HCT116 (cell line): ENCODE data around the gene SEC14L1. TPM values are rescaled to one million over a fixed set of nuclear protein-coding genes. Genes with fewer than 3 reads are reported as not detected.

Experiments
- ATAC-seq: fragments of 200-7000 bp; cut with Tn5 transposase; 2 replicates; pipeline ENCODE4 v1.9.1; 2020; ENCODE audit warnings: mild to moderate bottlenecking, moderate library complexity
- BruUV-seq: library from RNA; stranded (reverse); fragments of 400-500 nt; replicated peaks from 2 replicates; lab custom pipeline; 2021; lab: Mats Ljungman, UMichigan
- CTCF ChIA-PET: fragments of 300-600 bp; sonication (Branson Sonifier 250); formaldehyde crosslinking; loops from one replicate; lab custom pipeline; 2021; ENCODE audit warnings: antibody characterized with exemption; lab: Charles Lee
- POLR2A ChIA-PET: fragments of 300-600, 350-600 bp; sonication (Branson Sonifier 250); formaldehyde crosslinking; loops from one replicate; lab custom pipeline; 2021; ENCODE audit warnings: antibody characterized with exemption; lab: Charles Lee
- RAD21 ChIA-PET, 2 experiments: fragments of 300-600 bp; sonication (Branson Sonifier 250); formaldehyde crosslinking; loops; one replicate each; lab custom pipeline; 2023; ENCODE audit warnings: low total read pairs in 2 of 2; ENCODE audit not compliant: uncharacterized antibody in 2 of 2, unreplicated experiment in 2 of 2, low non-redundant PET in 1 of 2; lab: Charles Lee
- DNase-seq: peaks from one replicate; pipeline ENCODE4 v3.0.0-alpha.2; 2010; ENCODE audit warnings: low read depth, low spot score
- H2AFZ ChIP-seq: fragments of 200-600 bp; shearing (Covaris generic), sonication (generic); 2 replicates; pipeline ENCODE4 v1.6.1; 2017; ENCODE audit warnings: low read depth, mixed run types, mixed read lengths, antibody characterized with exemption, low read length; ENCODE audit not compliant: poor library complexity, severe bottlenecking
- H3K27ac ChIP-seq: 2 replicates; pipeline ENCODE4 v1.5.1; 2012; ENCODE audit warnings: low read depth, low read length
- H3K27me3 ChIP-seq: fragments of 200-600 bp; sonication (generic); 2 replicates; pipeline ENCODE4 v1.6.1; 2016; ENCODE audit warnings: mixed run types, low read length, mixed read lengths; ENCODE audit not compliant: insufficient read depth
- H3K36me3 ChIP-seq, 2 experiments: fragments of 200-500 bp in 1 of 2; fragments of 200-600 bp in 1 of 2; sonication (Bioruptor generic) in 1 of 2; sonication (generic) in 1 of 2; 2 replicates each; pipeline versions ENCODE4 v1.5.1 to v1.6.1; 2014 to 2016; ENCODE audit warnings: low read length in 2 of 2, inconsistent platforms in 1 of 2, mixed read lengths in 1 of 2, mixed run types in 1 of 2; ENCODE audit not compliant: insufficient read depth in 2 of 2, control insufficient read depth in 1 of 2
- H3K4me1 ChIP-seq, 2 experiments: fragments of 200-600 bp in 1 of 2; sonication (generic) in 1 of 2; 2 replicates each; pipeline versions ENCODE4 v1.5.1 to v1.6.1; 2012 to 2017; ENCODE audit warnings: low read length in 2 of 2, inconsistent platforms in 1 of 2, mild to moderate bottlenecking in 1 of 2, mixed read lengths in 1 of 2, mixed run types in 1 of 2, moderate library complexity in 1 of 2; ENCODE audit not compliant: insufficient read depth in 2 of 2, control insufficient read depth in 1 of 2
- H3K4me2 ChIP-seq: fragments of 200-600 bp; sonication (generic); 2 replicates; pipeline ENCODE4 v1.6.1; 2017; ENCODE audit warnings: mixed run types, low read length, mixed read lengths
- H3K4me3 ChIP-seq, 2 experiments: fragments of 200-600 bp in 1 of 2; sonication (generic) in 1 of 2; replicated peaks in 1 of 2; 2 replicates each; pipeline ENCODE4 v1.5.1; 2011 to 2016; ENCODE audit warnings: low read length in 2 of 2, control low read depth in 1 of 2, low read depth in 1 of 2, mild to moderate bottlenecking in 1 of 2, mixed read lengths in 1 of 2, mixed run types in 1 of 2
- H3K79me2 ChIP-seq: fragments of 200-600 bp; sonication (generic); 2 replicates; pipeline ENCODE4 v1.6.1; 2017; ENCODE audit warnings: mild to moderate bottlenecking, mixed run types, low read length, moderate library complexity, mixed read lengths; ENCODE audit not compliant: insufficient read depth
- H3K9ac ChIP-seq: fragments of 200-600 bp; sonication (generic); 2 replicates; pipeline ENCODE4 v1.6.1; 2016; ENCODE audit warnings: low read length, mixed read lengths
- H3K9me2 ChIP-seq: fragments of 200-600 bp; sonication (generic), shearing (Covaris generic); 2 replicates; pipeline ENCODE4 v1.6.1; 2017; ENCODE audit warnings: mixed run types, mild to moderate bottlenecking, moderate library complexity; ENCODE audit not compliant: insufficient read depth
- H3K9me3 ChIP-seq, 2 experiments: fragments of 200-500 bp in 1 of 2; fragments of 200-600 bp in 1 of 2; sonication (Bioruptor generic) in 1 of 2; sonication (generic) in 1 of 2; 2 replicates each; pipeline ENCODE4 v1.6.1; 2014 to 2017; ENCODE audit warnings: low read length in 2 of 2, mixed read lengths in 2 of 2, inconsistent platforms in 1 of 2, low read depth in 1 of 2, mild to moderate bottlenecking in 1 of 2, mixed run types in 1 of 2, moderate library complexity in 1 of 2; ENCODE audit not compliant: control insufficient read depth in 1 of 2, insufficient read depth in 1 of 2
- H4K20me1 ChIP-seq: fragments of 200-600 bp; sonication (generic), shearing (Covaris generic); 2 replicates; pipeline ENCODE4 v1.6.1; 2017; ENCODE audit warnings: mixed run types, mild to moderate bottlenecking, moderate library complexity; ENCODE audit not compliant: insufficient read depth
- CBX3 ChIP-seq: IDR thresholded peaks from 2 replicates; pipeline ENCODE4 v1.6.1; 2012; ENCODE audit warnings: low read depth
- CEBPB ChIP-seq: IDR thresholded peaks from 2 replicates; pipeline ENCODE4 v1.6.1; 2012; ENCODE audit warnings: low read depth
- EGR1 ChIP-seq: IDR thresholded peaks from 2 replicates; pipeline ENCODE4 v1.6.1; 2012; ENCODE audit warnings: low read depth
- FOSL1 ChIP-seq: IDR thresholded peaks from 2 replicates; pipeline ENCODE4 v1.6.1; 2012; ENCODE audit warnings: low read depth
- JUND ChIP-seq: IDR thresholded peaks from 2 replicates; pipeline ENCODE4 v1.6.1; 2012
- POLR2A ChIP-seq: IDR thresholded peaks from 2 replicates; pipeline ENCODE4 v1.7.0; 2011; ENCODE audit warnings: borderline replicate concordance; ENCODE audit not compliant: insufficient read depth, insufficient read length; ENCODE audit errors: extremely low read depth
- intact Hi-C: fragments of 100-400 bp; cut with micrococcal nuclease; formaldehyde crosslinking; loops from 2 replicates; pipeline ENCODE4 v1.10.0; 2022
- total RNA-seq: library from RNA; stranded (reverse); gene quantifications from one replicate; pipeline ENCODE4 v1.2.1, GENCODE V29; 2021; ENCODE audit not compliant: unreplicated experiment

SEC14L1 gene
- total RNA-seq, 1 experiment from 2014 or later, result 59.7 TPM

- TF ChIP-seq EGR1 (no peak), POLR2A (no peak), FOSL1 (no peak), JUND (no peak)
- TF ChIP-seq, all 23 proteins: peak for 0
- Histone ChIP-seq H3K27ac (no peak overlapping the region), H2AFZ (no peak overlapping the region), H3K4me2 (no peak overlapping the region), H3K79me2 (no peaks in the 10 kb centered on the region), H3K36me3 (no peaks in the 10 kb centered on the region), H3K9me3 (peaks cover 0 to 4% of the 10 kb centered on the region in 2 experiments; a peak in 1 of 4 replicates), H3K4me1 (peaks cover 0 to 9% of the 10 kb centered on the region in 2 experiments; a peak in 2 of 4 replicates), H3K9ac (no peak overlapping the region), H3K9me2 (no peaks in the 10 kb centered on the region), H3K4me3 (no peak overlapping the region), H4K20me1 (no peaks in the 10 kb centered on the region), H3K27me3 (no peaks in the 10 kb centered on the region)
- no peak for DNase-seq
- BruUV-seq, result no TSS peak
- intact Hi-C loops, result no loop called here
- ChIA-PET POLR2A (no interaction called here), CTCF (no interaction called here), RAD21 (no interaction called here)
- no peak for ATAC-seq
These were observed 90.5 kb downstream of the SEC14L1 start for GRCh38 chr17:77231076-77231871.

- Histone ChIP-seq H3K36me3 (no peaks in the 10 kb centered on the region), H2AFZ (no peak overlapping the region), H3K4me2 (no peak overlapping the region), H3K9me3 (peaks cover 0 to 4% of the 10 kb centered on the region in 2 experiments; a peak in 1 of 4 replicates), H3K9me2 (no peaks in the 10 kb centered on the region), H4K20me1 (no peaks in the 10 kb centered on the region), H3K27me3 (no peaks in the 10 kb centered on the region), H3K79me2 (no peaks in the 10 kb centered on the region), H3K4me1 (peaks cover 0 to 9% of the 10 kb centered on the region in 2 experiments; a peak in 2 of 4 replicates), H3K4me3 (no peak overlapping the region), H3K27ac (no peak overlapping the region), H3K9ac (no peak overlapping the region)
- no TSS peak for BruUV-seq
- intact Hi-C loops, result no loop called here
- ATAC-seq, result no peak
- ChIA-PET RAD21 (no interaction called here), CTCF (no interaction called here), POLR2A (no interaction called here)
- DNase-seq, result no peak
- TF ChIP-seq CEBPB (no peak), CBX3 (no peak), JUND (no peak)
- TF ChIP-seq, all 23 proteins: peak for 0
These were observed 92.4 kb downstream of the SEC14L1 start for GRCh38 chr17:77233127-77233526.
